H9 (cell line): ENCODE data around the gene NCKAP5. TPM values are rescaled to one million over a fixed set of nuclear protein-coding genes. Genes with fewer than 3 reads are reported as not detected.

ENCODE experiments used
- DNase-seq: peaks from one replicate; pipeline ENCODE4 v3.0.0-alpha.2; 2017
- H2AFZ ChIP-seq: one replicate; pipeline ENCODE4 v1.6.1; 2013; ENCODE audit warnings: mild to moderate bottlenecking, low read length, control low read depth, moderate library complexity
- H2AK5ac ChIP-seq: 2 replicates; pipeline ENCODE4 v1.6.1; 2013; ENCODE audit warnings: low read length, control low read depth, mixed read lengths; ENCODE audit not compliant: insufficient read length
- H2BK120ac ChIP-seq: one replicate; pipeline ENCODE4 v1.6.1; 2013; ENCODE audit warnings: low read depth, mild to moderate bottlenecking, low read length, control low read depth, inconsistent platforms; ENCODE audit not compliant: poor library complexity, severe bottlenecking
- H2BK12ac ChIP-seq: 2 replicates; pipeline ENCODE4 v1.6.1; 2013; ENCODE audit warnings: low read length, control low read depth, mixed read lengths, low read depth; ENCODE audit not compliant: insufficient read length
- H2BK15ac ChIP-seq: 2 replicates; pipeline ENCODE4 v1.6.1; 2013; ENCODE audit warnings: low read depth, low read length, control low read depth
- H2BK20ac ChIP-seq: one replicate; pipeline ENCODE4 v1.6.1; 2013; ENCODE audit warnings: low read depth, mild to moderate bottlenecking, low read length, control low read depth, inconsistent platforms; ENCODE audit not compliant: poor library complexity, severe bottlenecking
- H2BK5ac ChIP-seq: 2 replicates; pipeline ENCODE4 v1.6.1; 2013; ENCODE audit warnings: low read length, control low read depth, mixed read lengths; ENCODE audit not compliant: insufficient read length
- H3K14ac ChIP-seq: 2 replicates; pipeline ENCODE4 v1.6.1; 2013; ENCODE audit warnings: low read length, control low read depth; ENCODE audit not compliant: insufficient read depth
- H3K18ac ChIP-seq: 2 replicates; pipeline ENCODE4 v1.6.1; 2013; ENCODE audit warnings: low read depth, mild to moderate bottlenecking, mixed read lengths, low read length, control low read depth; ENCODE audit not compliant: insufficient read length
- H3K23ac ChIP-seq: 2 replicates; pipeline ENCODE4 v1.6.1; 2013; ENCODE audit warnings: low read length, control low read depth, mixed read lengths, low read depth; ENCODE audit not compliant: insufficient read length
- H3K23me2 ChIP-seq: 2 replicates; pipeline ENCODE4 v1.6.1; 2013; ENCODE audit warnings: low read depth, mild to moderate bottlenecking, mixed read lengths, low read length, control low read depth; ENCODE audit not compliant: insufficient read length, poor library complexity, severe bottlenecking
- H3K27ac ChIP-seq: 2 replicates; pipeline ENCODE4 v1.5.1; 2013; ENCODE audit warnings: low read length, control low read depth, mixed read lengths, low read depth; ENCODE audit not compliant: insufficient read length
- H3K27me3 ChIP-seq: 2 replicates; pipeline ENCODE4 v1.6.1; 2013; ENCODE audit warnings: low read length, control low read depth, inconsistent platforms; ENCODE audit not compliant: insufficient read depth
- H3K4ac ChIP-seq: 2 replicates; pipeline ENCODE4 v1.6.1; 2013; ENCODE audit warnings: low read depth, mild to moderate bottlenecking, control low read depth, inconsistent platforms, low read length, moderate library complexity
- H3K4me1 ChIP-seq: 2 replicates; pipeline ENCODE4 v1.6.1; 2013; ENCODE audit warnings: low read length, control low read depth, inconsistent platforms; ENCODE audit not compliant: insufficient read depth
- H3K4me2 ChIP-seq: 2 replicates; pipeline ENCODE4 v1.6.1; 2013; ENCODE audit warnings: low read length, control low read depth, mixed read lengths; ENCODE audit not compliant: insufficient read length, insufficient read depth
- H3K56ac ChIP-seq: 2 replicates; pipeline ENCODE4 v1.6.1; 2013; ENCODE audit warnings: low read depth, mild to moderate bottlenecking, mixed read lengths, low read length, control low read depth; ENCODE audit not compliant: insufficient read length
- H3K79me1 ChIP-seq: 2 replicates; pipeline ENCODE4 v1.6.1; 2013; ENCODE audit warnings: low read depth, mild to moderate bottlenecking, moderate library complexity, low read length, control low read depth, inconsistent platforms; ENCODE audit not compliant: insufficient read depth, poor library complexity, severe bottlenecking
- H3K79me2 ChIP-seq: 2 replicates; pipeline ENCODE4 v1.6.1; 2013; ENCODE audit warnings: low read length, control low read depth, inconsistent platforms; ENCODE audit not compliant: insufficient read depth
- H3K9ac ChIP-seq: 2 replicates; pipeline ENCODE4 v1.6.1; 2013; ENCODE audit warnings: low read length, control low read depth, mixed read lengths; ENCODE audit not compliant: insufficient read length; ENCODE audit errors: extremely low read depth
- H3K9me3 ChIP-seq: one replicate; pipeline ENCODE4 v1.6.1; 2013; ENCODE audit warnings: low read depth, low read length, inconsistent platforms; ENCODE audit not compliant: control insufficient read depth
- H3T11ph ChIP-seq: one replicate; pipeline ENCODE4 v1.6.1; 2013; ENCODE audit warnings: mild to moderate bottlenecking, low read length, control low read depth, inconsistent platforms
- H4K20me1 ChIP-seq: one replicate; pipeline ENCODE4 v1.6.1; 2013; ENCODE audit not compliant: control insufficient read depth, insufficient read length, insufficient read depth
- H4K5ac ChIP-seq: 2 replicates; pipeline ENCODE4 v1.6.1; 2013; ENCODE audit warnings: low read depth, mild to moderate bottlenecking, mixed read lengths, low read length, control low read depth; ENCODE audit not compliant: insufficient read length
- H4K8ac ChIP-seq: replicated peaks from 2 replicates; pipeline ENCODE4 v1.6.1; 2013; ENCODE audit warnings: low read length, control low read depth, mixed read lengths, low read depth; ENCODE audit not compliant: insufficient read length
- H4K91ac ChIP-seq: 2 replicates; pipeline ENCODE4 v1.6.1; 2013; ENCODE audit warnings: low read depth, mild to moderate bottlenecking, moderate library complexity, mixed read lengths, low read length, control low read depth; ENCODE audit not compliant: insufficient read length
- H3K27ac Mint-ChIP-seq, 3 experiments: 2 replicates in 2 of 3; 3 replicates in 1 of 3; pipeline ENCODE4 v1.8.0; 2020 to 2021; ENCODE audit warnings: mixed read lengths in 3 of 3, mild to moderate bottlenecking in 1 of 3, moderate library complexity in 1 of 3
- H3K27me3 Mint-ChIP-seq: 2 replicates; pipeline ENCODE4 v1.8.0; 2021; ENCODE audit warnings: low read depth, mild to moderate bottlenecking, moderate library complexity, mixed read lengths
- H3K36me3 Mint-ChIP-seq, 3 experiments: 2 replicates in 2 of 3; 3 replicates in 1 of 3; pipeline ENCODE4 v1.8.0; 2020 to 2021; ENCODE audit warnings: low read depth in 3 of 3, mixed read lengths in 3 of 3; ENCODE audit not compliant: insufficient read depth in 1 of 3
- H3K4me1 Mint-ChIP-seq, 2 experiments: 2 replicates each; pipeline ENCODE4 v1.8.0; 2020; ENCODE audit warnings: mixed read lengths in 2 of 2
- H3K4me3 Mint-ChIP-seq, 2 experiments: 2 replicates in 1 of 2; 3 replicates in 1 of 2; pipeline ENCODE4 v1.8.0; 2020 to 2021; ENCODE audit warnings: mild to moderate bottlenecking in 2 of 2, mixed read lengths in 2 of 2, moderate library complexity in 1 of 2
- H3K9me3 Mint-ChIP-seq, 2 experiments: 2 replicates in 1 of 2; 3 replicates in 1 of 2; pipeline ENCODE4 v1.8.0; 2020; ENCODE audit warnings: mild to moderate bottlenecking in 2 of 2, mixed read lengths in 2 of 2, moderate library complexity in 1 of 2
- WGBS: extraction: QIAGEN DNeasy Blood & Tissue Kit; methylation state at CpG from one replicate; pipeline ENCODE4 v1.1.7; 2013; ENCODE audit warnings: missing lambda C conversion rate, low lambda C conversion rate, mixed read lengths; ENCODE audit not compliant: insufficient read length; ENCODE audit errors: extremely low coverage; 5-methylcytosine and 5-hydroxymethylcytosine counted together
- total RNA-seq: library from RNA; stranded (reverse); gene quantifications from 2 replicates; pipeline ENCODE4 v1.2.1, GENCODE V29; 2021
- TF ChIP-seq, protein P1 (sequence below): fragments of 200-600 bp; sonication (generic); conservative IDR thresholded peaks from 3 replicates; pipeline ENCODE4 v1.8.0; 2021; ENCODE audit warnings: antibody characterized with exemption, mild to moderate bottlenecking

The NCKAP5 gene
- total RNA-seq, 1 experiment from 2014 or later = 0.26 TPM

DNA sequence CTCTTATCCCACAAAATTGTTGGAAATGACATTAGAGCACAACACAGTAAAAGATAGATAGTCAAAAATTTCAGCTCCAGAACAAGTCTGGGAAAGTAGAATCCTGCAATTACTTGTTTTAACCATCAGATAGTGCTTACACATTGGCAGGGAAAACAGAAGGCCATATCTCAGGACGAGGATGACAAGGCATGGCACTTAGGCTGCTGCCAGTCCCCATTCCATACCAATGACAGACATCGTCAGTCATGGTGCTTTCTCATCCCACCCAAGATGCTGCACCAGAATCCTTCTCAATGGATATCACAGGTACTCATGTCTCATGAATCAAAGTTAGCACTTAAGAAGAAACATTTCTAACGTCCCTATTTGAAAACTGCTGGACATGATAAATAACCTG lies 187.3 kb downstream of the NCKAP5 start:
- Histone ChIP-seq H2BK15ac (no peak overlapping the region), H2AK5ac (no peak overlapping the region)

More for the DNA sequence above, 187.3 kb downstream of the NCKAP5 start:
- Mint-ChIP-seq H3K9me3 (peaks cover 0 to 5% of the 10 kb centered on the region in 2 experiments; a peak in 1 of 5 replicates), H3K4me3 (no peak overlapping the region), H3K27ac (no peak overlapping the region), H3K36me3 (no peaks in the 10 kb centered on the region), H3K27me3 (no peaks in the 10 kb centered on the region), H3K4me1 (peaks cover 7 to 11% of the 10 kb centered on the region in 2 experiments)
- Histone ChIP-seq H3K9ac (no peak overlapping the region), H3K4ac (no peak overlapping the region), H3K4me1 (peaks cover 4% of the 10 kb centered on the region; the same call in 1 of the 2 replicates), H3K27me3 (no peaks in the 10 kb centered on the region), H2BK20ac (no peak overlapping the region), H3T11ph (no peak overlapping the region), H2AFZ (no peak overlapping the region), H3K23ac (no peak overlapping the region), H3K56ac (no peak overlapping the region), H3K14ac (no peak overlapping the region), H2BK120ac (no peak overlapping the region), H2BK12ac (no peak overlapping the region), H2BK5ac (no peak overlapping the region), H3K18ac (no peak overlapping the region), H4K91ac (no peak overlapping the region), H3K79me1 (no peaks in the 10 kb centered on the region), H4K8ac (no peak overlapping the region), H3K27ac (no peak overlapping the region), H4K20me1 (no peaks in the 10 kb centered on the region), H3K9me3 (no peaks in the 10 kb centered on the region), H3K79me2 (no peaks in the 10 kb centered on the region), H3K23me2 (no peaks in the 10 kb centered on the region), H3K4me2 (no peak overlapping the region), H4K5ac (no peak overlapping the region)
- DNase-seq = no peak
- no CpG with 5 or more reads among the region's 3 CpGs for WGBS
- TF ChIP-seq, protein P1, sequence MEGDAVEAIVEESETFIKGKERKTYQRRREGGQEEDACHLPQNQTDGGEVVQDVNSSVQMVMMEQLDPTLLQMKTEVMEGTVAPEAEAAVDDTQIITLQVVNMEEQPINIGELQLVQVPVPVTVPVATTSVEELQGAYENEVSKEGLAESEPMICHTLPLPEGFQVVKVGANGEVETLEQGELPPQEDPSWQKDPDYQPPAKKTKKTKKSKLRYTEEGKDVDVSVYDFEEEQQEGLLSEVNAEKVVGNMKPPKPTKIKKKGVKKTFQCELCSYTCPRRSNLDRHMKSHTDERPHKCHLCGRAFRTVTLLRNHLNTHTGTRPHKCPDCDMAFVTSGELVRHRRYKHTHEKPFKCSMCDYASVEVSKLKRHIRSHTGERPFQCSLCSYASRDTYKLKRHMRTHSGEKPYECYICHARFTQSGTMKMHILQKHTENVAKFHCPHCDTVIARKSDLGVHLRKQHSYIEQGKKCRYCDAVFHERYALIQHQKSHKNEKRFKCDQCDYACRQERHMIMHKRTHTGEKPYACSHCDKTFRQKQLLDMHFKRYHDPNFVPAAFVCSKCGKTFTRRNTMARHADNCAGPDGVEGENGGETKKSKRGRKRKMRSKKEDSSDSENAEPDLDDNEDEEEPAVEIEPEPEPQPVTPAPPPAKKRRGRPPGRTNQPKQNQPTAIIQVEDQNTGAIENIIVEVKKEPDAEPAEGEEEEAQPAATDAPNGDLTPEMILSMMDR = no peak
